Thoracic aorta (tissue), 2 donors: ENCODE data around the gene SMIM8. TPM values are rescaled to one million over a fixed set of nuclear protein-coding genes. Genes with fewer than 3 reads are reported as not detected.

Source experiments
- ATAC-seq: fragments of 150-250 bp; one replicate; pipeline ENCODE4 v1.8.0; 2017; ENCODE audit warnings: low read depth; ENCODE audit not compliant: insufficient number of reproducible peaks, low FRiP score
- DNase-seq: peaks from one replicate; pipeline ENCODE4 v3.0.0-alpha.2; 2020; ENCODE audit warnings: low spot score
- H3K27ac ChIP-seq, 2 donors: fragments of 200-600 bp; sonication (generic); 1 replicate in 1 of 2; 2 replicates in 1 of 2; pipeline ENCODE4 v1.5.1; 2016; ENCODE audit warnings: mild to moderate bottlenecking in 2 of 2, moderate library complexity in 2 of 2
- H3K27me3 ChIP-seq: fragments of 200-600 bp; sonication (generic); replicated peaks from 2 replicates; pipeline ENCODE4 v1.6.0; 2016; ENCODE audit warnings: mild to moderate bottlenecking; ENCODE audit not compliant: insufficient read depth
- H3K36me3 ChIP-seq: fragments of 200-600 bp; sonication (generic); one replicate; pipeline ENCODE4 v1.5.1; 2016
- H3K4me1 ChIP-seq, 2 donors: fragments of 200-600 bp; sonication (generic); 1 replicate in 1 of 2; 2 replicates in 1 of 2; pipeline versions ENCODE4 v1.5.1 to v1.6.0; 2016; ENCODE audit warnings: low read depth in 2 of 2, mild to moderate bottlenecking in 1 of 2; ENCODE audit not compliant: control insufficient read depth in 1 of 2
- H3K4me3 ChIP-seq: fragments of 200-600 bp; sonication (generic); 2 replicates; pipeline ENCODE4 v1.5.1; 2016; ENCODE audit warnings: mild to moderate bottlenecking
- H3K9me3 ChIP-seq: fragments of 200-600 bp; sonication (generic); 2 replicates; pipeline ENCODE4 v1.5.1; 2016
- CTCF ChIP-seq: fragments of 200-600 bp; sonication (generic); IDR thresholded peaks from one replicate; pipeline ENCODE4 v1.5.1; 2019; ENCODE audit warnings: antibody characterized with exemption
- total RNA-seq, 2 donors: library from RNA; depleted of rRNA; stranded (reverse); fragments of >200 nt; gene quantifications; one replicate each; pipeline versions ENCODE4 v1.1.0 to v1.2.3, GENCODE V29; 2016

SMIM8 gene
- total RNA-seq, result 1 to 10 TPM; 4.3 to 9.0 TPM

- TF ChIP-seq CTCF, result peak; percentile 94
- Histone ChIP-seq H3K4me1 (peaks cover 0 to 6% of the 10 kb centered on the region in 2 donors), H3K4me3 (peak within 1 kb of the TSS; percentile 91), H3K36me3 (no peaks in the 10 kb centered on the region), H3K9me3 (no peaks in the 10 kb centered on the region), H3K27me3 (no peaks in the 10 kb centered on the region), H3K27ac (peak within 1 kb of the TSS; percentile 55 to 73)
- ATAC-seq, result peak; percentile 89
- peak; percentile 30 for DNase-seq
Measured at GRCh38 chr6:87322304-87323212, at the start of gene SMIM8. Gene SMIM8 (plus strand): TSS chr6:87322588. CDS start chr6:87337032, 14,444 bp downstream.

- H3K9me3 ChIP-seq, result no peaks in the 10 kb centered on the region
- H3K36me3 ChIP-seq, result no peaks in the 10 kb centered on the region
- H3K27ac ChIP-seq, result no peak overlapping the region
- DNase-seq (no peak), ATAC-seq (no peak)
- H3K4me3 ChIP-seq, result no peak overlapping the region
- TF ChIP-seq CTCF, result no peak
- H3K27me3 ChIP-seq, result no peaks in the 10 kb centered on the region
- no peaks in the 10 kb centered on the region for H3K4me1 ChIP-seq
Measured at GRCh38 chr6:87274660-87275274, 47.6 kb upstream of the SMIM8 start.

GRCh38 chr6:87276624-87277023 is 45.8 kb upstream of the SMIM8 start:
- no peak for TF ChIP-seq CTCF
- ATAC-seq (no peak), DNase-seq (no peak)
- H3K4me1 ChIP-seq, result no peaks in the 10 kb centered on the region
- H3K9me3 ChIP-seq, result no peaks in the 10 kb centered on the region
- H3K27me3 ChIP-seq, result no peaks in the 10 kb centered on the region
- H3K36me3 ChIP-seq, result no peaks in the 10 kb centered on the region
- H3K27ac ChIP-seq, result no peak overlapping the region
- no peak overlapping the region for H3K4me3 ChIP-seq

GRCh38 chr6:87277123-87277522 is 45.3 kb upstream of the SMIM8 start:
- no peaks in the 10 kb centered on the region for H3K9me3 ChIP-seq

More at GRCh38 chr6:87277123-87277522, 45.3 kb upstream of the SMIM8 start:
- Histone ChIP-seq H3K27me3 (no peaks in the 10 kb centered on the region), H3K4me1 (no peaks in the 10 kb centered on the region), H3K36me3 (no peaks in the 10 kb centered on the region), H3K27ac (no peak overlapping the region), H3K4me3 (no peak overlapping the region)
- TF ChIP-seq CTCF, result no peak
- ATAC-seq (no peak), DNase-seq (no peak)
